Lower leg skin (tissue), 3 donors: ENCODE results near the gene PDZRN4.

Experiments used
- CTCF ChIP-seq, 3 donors: fragments of 450-650 bp; IDR thresholded peaks; one replicate each; pipeline ENCODE4 v1.5.1; 2016; ENCODE audit warnings: antibody characterized with exemption in 3 of 3, mild to moderate bottlenecking in 3 of 3, moderate library complexity in 2 of 3
- POLR2A ChIP-seq, 2 donors: fragments of 450-650 bp; IDR thresholded peaks; one replicate each; pipeline ENCODE4 v1.6.1; 2016 to 2017; ENCODE audit warnings: antibody characterized with exemption in 2 of 2, mild to moderate bottlenecking in 1 of 2, moderate library complexity in 1 of 2

GRCh38 chr12:41286426-41286825, 98.3 kb downstream of the PDZRN4 start:
- TF ChIP-seq CTCF (IDR thresholded peaks at IDR 0.05) (no peak), POLR2A (IDR thresholded peaks at IDR 0.05) (no peak)
